22Rv1 (cell line): Measurements from ENCODE around the gene NOTCH2.

Experiments used
- H3K27ac ChIP-seq: fragments of 450-650 bp; 2 replicates; pipeline ENCODE4 v1.5.1; 2017
- ZFX ChIP-seq: fragments of 450-650 bp; IDR thresholded peaks from 2 replicates; pipeline ENCODE4 v1.6.1; 2017; ENCODE audit warnings: antibody characterized with exemption, borderline replicate concordance
- TF ChIP-seq, protein P1 (sequence below): fragments of 450-650 bp; IDR thresholded peaks from 2 replicates; pipeline ENCODE4 v1.5.1; 2017; ENCODE audit warnings: mild to moderate bottlenecking

NOTCH2 gene

DNA sequence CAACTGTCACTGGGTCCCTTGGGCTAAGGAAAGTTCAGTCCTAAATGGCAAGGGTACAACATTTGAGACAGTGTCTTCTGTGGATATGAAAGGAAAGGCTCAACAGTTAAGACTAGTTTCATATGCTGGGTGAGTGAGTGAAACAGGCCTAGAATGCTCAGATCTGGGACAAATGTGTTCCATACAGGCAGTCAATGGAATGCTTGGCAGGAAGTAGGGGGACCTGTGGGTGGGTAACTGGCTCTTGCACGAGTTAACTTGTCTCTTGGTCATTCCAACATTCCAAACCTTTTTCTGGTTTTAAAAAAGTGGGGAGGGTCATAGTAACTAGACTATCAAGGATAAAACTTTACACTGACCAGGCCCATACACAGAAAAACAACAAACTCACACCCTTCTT, 155.4 kb downstream of the NOTCH2 start:
- no peak for TF ChIP-seq ZFX
- TF ChIP-seq, protein P1, sequence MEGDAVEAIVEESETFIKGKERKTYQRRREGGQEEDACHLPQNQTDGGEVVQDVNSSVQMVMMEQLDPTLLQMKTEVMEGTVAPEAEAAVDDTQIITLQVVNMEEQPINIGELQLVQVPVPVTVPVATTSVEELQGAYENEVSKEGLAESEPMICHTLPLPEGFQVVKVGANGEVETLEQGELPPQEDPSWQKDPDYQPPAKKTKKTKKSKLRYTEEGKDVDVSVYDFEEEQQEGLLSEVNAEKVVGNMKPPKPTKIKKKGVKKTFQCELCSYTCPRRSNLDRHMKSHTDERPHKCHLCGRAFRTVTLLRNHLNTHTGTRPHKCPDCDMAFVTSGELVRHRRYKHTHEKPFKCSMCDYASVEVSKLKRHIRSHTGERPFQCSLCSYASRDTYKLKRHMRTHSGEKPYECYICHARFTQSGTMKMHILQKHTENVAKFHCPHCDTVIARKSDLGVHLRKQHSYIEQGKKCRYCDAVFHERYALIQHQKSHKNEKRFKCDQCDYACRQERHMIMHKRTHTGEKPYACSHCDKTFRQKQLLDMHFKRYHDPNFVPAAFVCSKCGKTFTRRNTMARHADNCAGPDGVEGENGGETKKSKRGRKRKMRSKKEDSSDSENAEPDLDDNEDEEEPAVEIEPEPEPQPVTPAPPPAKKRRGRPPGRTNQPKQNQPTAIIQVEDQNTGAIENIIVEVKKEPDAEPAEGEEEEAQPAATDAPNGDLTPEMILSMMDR, result no peak
- no peak overlapping the region for H3K27ac ChIP-seq

DNA sequence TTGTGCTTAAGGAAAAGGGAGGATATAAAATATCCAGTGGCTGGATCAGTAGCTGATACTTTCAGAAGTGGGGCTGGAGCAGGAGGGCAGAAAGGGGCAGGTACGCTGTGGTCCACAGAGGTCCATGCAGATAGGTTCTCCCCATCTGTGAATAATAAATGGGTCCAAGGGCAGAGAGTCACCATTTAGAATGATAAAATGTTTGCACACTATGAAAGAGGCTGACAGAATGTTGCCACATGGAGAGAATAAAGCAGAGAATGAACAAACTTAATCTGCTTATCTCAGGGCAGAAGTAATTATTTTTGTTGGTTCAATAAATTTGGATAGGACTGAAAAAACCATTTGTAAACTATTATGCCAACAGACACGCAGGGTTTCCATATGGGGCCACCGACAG, 156.5 kb downstream of the NOTCH2 start:
- TF ChIP-seq, protein P1, result no peak
- TF ChIP-seq ZFX, result no peak
- H3K27ac ChIP-seq, result no peak overlapping the region

DNA sequence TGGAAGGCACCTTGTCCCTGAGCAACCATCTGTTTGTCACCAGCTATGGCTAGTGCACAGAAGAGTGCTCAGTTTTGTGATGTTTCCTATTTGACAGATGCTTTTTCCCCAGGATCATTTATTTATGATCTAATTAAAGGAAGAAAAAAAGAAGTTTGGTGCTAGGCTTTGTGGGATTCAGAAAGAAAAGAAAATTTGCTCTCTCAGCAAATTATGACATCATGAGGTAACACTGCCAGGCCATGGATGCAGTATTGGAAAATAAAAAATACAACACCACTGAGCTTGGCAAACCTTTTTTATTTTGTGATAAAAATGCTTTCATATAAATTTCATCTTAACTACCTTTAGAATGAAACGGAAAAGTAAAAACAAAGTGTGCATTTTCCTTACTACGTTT, 157.7 kb downstream of the NOTCH2 start:
- TF ChIP-seq ZFX, result no peak
- TF ChIP-seq, protein P1, result no peak

DNA sequence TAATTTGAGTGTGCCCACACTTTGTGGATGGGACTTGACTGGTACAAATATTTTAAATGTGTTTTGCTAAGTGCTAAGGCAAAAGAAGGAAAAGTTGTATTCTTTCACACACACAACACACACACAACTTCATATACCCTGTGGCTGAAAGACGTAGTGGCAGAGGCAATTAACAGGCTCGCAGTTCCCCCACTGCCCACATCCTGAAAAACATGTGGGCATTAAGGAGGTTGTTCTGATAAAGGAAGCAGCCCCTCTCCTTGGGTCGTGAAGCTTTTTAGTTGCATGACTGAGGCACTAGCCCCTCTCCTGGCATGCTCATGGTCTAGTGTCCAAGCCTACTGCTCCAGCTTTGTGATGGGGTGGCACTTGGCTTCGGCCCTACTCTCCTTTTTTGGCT, 158.8 kb downstream of the NOTCH2 start:
- no peak overlapping the region for H3K27ac ChIP-seq
- no peak for TF ChIP-seq ZFX
- TF ChIP-seq, protein P1, result no peak

More for the DNA sequence above, 157.7 kb downstream of the NOTCH2 start:
- H3K27ac ChIP-seq, result no peak overlapping the region

DNA sequence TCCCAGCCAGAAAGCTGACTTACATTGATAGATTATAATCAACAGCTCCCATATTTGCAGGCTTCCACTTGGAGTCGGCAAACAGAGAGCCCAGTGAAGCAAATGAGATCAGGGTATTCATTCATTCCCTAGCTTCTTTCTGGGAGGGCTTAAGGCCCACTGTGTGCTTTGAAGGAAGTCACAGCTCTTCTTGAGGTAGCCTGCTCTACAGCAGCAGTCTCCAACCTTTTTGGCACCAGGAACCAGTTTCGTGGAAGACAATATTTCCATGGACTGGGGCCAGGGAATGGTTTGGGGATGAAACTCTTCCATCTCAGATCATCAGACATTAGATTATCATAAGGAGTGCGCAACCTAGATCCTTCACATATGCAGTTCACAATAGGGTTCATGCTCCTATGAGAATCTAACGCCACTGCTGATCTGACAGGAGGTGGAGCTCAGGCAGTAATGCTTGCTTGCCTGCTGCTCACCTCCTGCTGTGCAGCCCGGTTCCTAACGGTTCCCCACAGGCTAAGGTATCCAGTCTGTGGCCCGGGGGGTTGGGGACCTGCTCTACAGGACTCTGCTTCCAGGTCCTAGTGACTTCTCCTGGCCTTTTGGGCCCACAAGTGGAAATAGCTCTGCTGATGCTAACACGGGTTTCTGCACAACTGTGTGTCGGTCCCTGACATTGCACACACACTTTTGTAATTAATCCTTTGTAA, 159.4 kb downstream of the NOTCH2 start:
- H3K27ac ChIP-seq, result no peak overlapping the region
- TF ChIP-seq ZFX, result no peak
- TF ChIP-seq, protein P1, result no peak

DNA sequence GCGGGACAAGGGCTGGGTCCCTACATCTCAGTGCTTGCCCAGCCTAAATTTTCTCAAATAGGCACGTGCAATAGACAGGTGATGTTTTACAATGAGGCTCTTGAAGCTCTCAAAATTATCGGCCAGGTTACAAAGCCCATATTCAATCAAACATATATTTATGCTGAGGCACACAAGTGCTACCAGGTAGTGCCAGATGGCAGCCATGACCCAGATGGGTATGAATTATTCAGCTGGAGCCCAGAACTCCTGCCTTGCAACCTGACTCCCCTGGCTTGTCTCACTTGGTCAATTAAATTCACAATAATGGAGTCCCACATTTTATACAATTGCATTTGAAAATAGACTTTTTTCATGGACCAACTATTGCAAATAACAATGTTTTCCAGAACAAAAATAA, 160.8 kb downstream of the NOTCH2 start:
- no peak overlapping the region for H3K27ac ChIP-seq
- no peak for TF ChIP-seq ZFX
- TF ChIP-seq, protein P1, result no peak

DNA sequence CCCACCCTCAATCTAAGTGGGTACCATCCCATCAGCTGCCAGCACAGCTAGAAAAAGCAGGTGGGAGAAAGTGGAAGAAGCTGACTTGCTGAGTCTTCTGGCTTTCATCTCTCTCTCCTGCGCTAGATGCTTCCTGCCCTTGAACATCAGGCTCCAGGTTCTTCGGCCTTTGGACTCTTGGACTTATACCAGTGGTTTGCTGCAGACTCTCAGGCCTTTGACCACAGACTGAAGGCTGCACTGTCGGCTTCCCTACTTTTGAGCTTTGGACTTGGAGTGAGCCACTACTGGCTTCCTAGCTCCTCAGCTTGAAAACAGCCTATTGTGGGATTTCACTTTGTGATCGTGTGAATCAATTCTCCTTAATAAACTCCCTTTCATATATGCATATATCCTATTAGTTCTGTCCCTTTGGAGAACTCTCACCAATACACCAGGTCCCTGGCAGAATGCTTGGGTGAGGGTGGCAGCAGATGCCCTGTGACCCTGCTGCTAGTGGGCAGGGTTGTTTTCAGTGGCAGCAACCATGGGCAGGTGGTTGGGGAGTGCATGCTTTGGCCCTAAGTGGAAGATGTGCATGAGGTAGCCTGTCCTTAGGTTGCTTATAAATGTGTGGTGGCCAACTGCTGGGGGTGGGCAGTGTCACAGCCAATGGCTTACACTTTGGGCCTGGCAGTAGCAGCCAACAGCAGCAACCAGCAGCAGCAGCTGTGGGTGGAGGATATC, 162.4 kb downstream of the NOTCH2 start:
- no peak overlapping the region for H3K27ac ChIP-seq
- no peak for TF ChIP-seq ZFX
- TF ChIP-seq, protein P1, result no peak
